Esophagus squamous epithelium (tissue), 5 donors: ENCODE data around the gene GMEB2. TPM values are rescaled to one million over a fixed set of nuclear protein-coding genes. Genes with fewer than 3 reads are reported as not detected.
A peak's percentile ranks its signal among the peaks of the same experiment; 100 is the strongest.
"Not testable (repeated sequence)": the region's sequence is repeated elsewhere in the genome, so short reads cannot be mapped to it uniquely, and the experiment has no call there.

ENCODE experiments used
- DNase-seq: peaks from one replicate; lab custom pipeline; 2025; lab: John Stamatoyannopoulos, UW
- H3K27ac ChIP-seq, 4 donors: fragments of 200-600 bp; sonication (generic); one replicate each; pipeline ENCODE4 v1.5.1; 2016 to 2019; ENCODE audit warnings: mild to moderate bottlenecking in 1 of 4
- H3K27me3 ChIP-seq, 4 donors: fragments of 200-600 bp; sonication (generic); 1 replicate in 3 of 4; 2 replicates in 1 of 4; pipeline versions ENCODE4 v1.5.1 to v1.6.0; 2017 to 2021; ENCODE audit warnings: antibody characterized with exemption in 1 of 4
- H3K36me3 ChIP-seq, 3 donors: fragments of 200-600 bp; sonication (generic); one replicate each; pipeline ENCODE4 v1.5.1; 2016 to 2019
- H3K4me1 ChIP-seq, 3 donors: fragments of 200-600 bp; sonication (generic); one replicate each; pipeline ENCODE4 v1.5.1; 2017 to 2019
- H3K4me3 ChIP-seq, 4 donors: fragments of 200-600 bp; sonication (generic); 1 replicate in 3 of 4; 2 replicates in 1 of 4; pipeline ENCODE4 v1.5.1; 2016 to 2019; ENCODE audit warnings: mild to moderate bottlenecking in 2 of 4, moderate library complexity in 1 of 4
- H3K9me3 ChIP-seq, 3 donors: fragments of 200-600 bp; sonication (generic); one replicate each; pipeline ENCODE4 v1.5.1; 2016 to 2019
- POLR2A ChIP-seq, 4 donors: fragments of 450-650 bp; IDR thresholded peaks; one replicate each; pipeline ENCODE4 v1.6.1; 2017; ENCODE audit warnings: antibody characterized with exemption in 4 of 4, mild to moderate bottlenecking in 4 of 4, moderate library complexity in 3 of 4
- WGBS, 2 donors: methylation state at CpG; one replicate each; pipeline ENCODE4 v1.1.5; 2018; 5-methylcytosine and 5-hydroxymethylcytosine counted together
- intact Hi-C: fragments of 100-400 bp; cut with DNase I; formaldehyde crosslinking; loops from one replicate; pipeline ENCODE4 v1.15.0; 2022
- total RNA-seq, 4 donors: library from RNA; depleted of rRNA; stranded (reverse); fragments of >200 nt; gene quantifications; one replicate each; pipeline ENCODE4 v1.1.0, GENCODE V29; 2016
- TF ChIP-seq, protein P1 (sequence below), 6 experiments: fragments of 450-650 bp in 4 of 6; fragments of 200-600 bp in 2 of 6; sonication (generic) in 2 of 6; IDR thresholded peaks; one replicate each; pipeline ENCODE4 v1.5.1; 2016 to 2019; ENCODE audit warnings: antibody characterized with exemption in 6 of 6, mild to moderate bottlenecking in 4 of 6, moderate library complexity in 4 of 6
- donor health status: DM: yes; HTN: yes; CAD: no.

The GMEB2 gene, protein sequence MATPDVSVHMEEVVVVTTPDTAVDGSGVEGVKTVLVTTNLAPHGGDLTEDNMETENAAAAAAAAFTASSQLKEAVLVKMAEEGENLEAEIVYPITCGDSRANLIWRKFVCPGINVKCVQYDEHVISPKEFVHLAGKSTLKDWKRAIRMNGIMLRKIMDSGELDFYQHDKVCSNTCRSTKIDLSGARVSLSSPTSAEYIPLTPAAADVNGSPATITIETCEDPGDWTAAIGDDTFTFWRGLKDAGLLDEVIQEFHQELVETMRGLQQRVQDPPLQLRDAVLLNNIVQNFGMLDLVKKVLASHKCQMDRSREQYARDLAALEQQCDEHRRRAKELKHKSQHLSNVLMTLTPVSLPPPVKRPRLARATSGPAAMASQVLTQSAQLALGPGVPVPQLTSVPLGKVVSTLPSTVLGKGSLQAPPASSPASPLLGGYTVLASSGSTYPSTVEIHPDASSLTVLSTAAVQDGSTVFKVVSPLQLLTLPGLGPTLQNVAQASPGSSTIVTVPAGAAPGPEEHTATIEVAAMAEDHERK
- total RNA-seq, result 10 to 100 TPM in 3 of 4 donors, 1 to 10 TPM in 1; 7.2 to 12.0 (median 11.0) TPM

DNA sequence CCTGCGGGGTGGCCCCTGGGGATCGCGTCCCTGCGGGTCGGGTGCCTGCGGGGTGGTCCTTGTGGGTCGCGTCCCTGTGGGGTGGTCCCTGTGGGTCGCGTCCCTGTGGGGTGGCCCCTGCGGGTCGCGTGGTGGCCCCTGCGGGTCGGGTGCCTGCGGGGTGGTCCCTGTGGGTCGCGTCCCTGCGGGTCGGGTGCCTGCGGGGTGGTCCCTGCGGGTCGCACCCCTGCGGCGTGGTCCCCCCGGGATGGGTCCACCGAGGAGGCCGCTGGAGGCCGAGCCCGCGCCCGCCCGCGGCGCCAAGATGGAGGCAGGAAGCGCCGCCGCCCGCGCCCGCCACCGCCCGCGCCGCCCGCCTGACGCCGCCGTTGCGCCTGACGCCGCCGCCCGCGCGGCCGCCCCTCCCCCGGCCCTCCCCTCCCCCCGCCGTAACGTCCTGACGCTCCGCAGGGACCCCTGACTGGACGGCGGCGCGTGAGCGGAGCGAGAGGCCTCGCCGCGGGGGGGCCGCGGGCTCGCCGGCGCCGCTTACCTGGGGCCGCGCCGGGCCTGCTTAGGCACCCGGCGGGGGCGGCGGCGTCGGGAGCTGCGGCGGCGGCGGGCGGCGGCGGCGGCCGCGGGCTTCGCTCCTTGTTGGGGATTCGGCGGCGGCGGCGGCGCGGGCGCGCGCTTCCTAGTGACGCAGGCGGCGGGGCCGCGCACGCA is at the start of gene GMEB2:
TSS of gene GMEB2 (minus strand) at position 678 of the 705 bp plus-strand sequence. CDS start 7,704 bp downstream, outside the sequence.
- H3K27ac ChIP-seq, result peak within 1 kb of the TSS; percentile 97 to 100 (median 98)
- H3K36me3 ChIP-seq, result no peaks in the 10 kb centered on the region
- DNase-seq, result no peak
- peak within 1 kb of the TSS; percentile 83 to 98 (median 96) for H3K4me3 ChIP-seq
- TF ChIP-seq, protein P1, sequence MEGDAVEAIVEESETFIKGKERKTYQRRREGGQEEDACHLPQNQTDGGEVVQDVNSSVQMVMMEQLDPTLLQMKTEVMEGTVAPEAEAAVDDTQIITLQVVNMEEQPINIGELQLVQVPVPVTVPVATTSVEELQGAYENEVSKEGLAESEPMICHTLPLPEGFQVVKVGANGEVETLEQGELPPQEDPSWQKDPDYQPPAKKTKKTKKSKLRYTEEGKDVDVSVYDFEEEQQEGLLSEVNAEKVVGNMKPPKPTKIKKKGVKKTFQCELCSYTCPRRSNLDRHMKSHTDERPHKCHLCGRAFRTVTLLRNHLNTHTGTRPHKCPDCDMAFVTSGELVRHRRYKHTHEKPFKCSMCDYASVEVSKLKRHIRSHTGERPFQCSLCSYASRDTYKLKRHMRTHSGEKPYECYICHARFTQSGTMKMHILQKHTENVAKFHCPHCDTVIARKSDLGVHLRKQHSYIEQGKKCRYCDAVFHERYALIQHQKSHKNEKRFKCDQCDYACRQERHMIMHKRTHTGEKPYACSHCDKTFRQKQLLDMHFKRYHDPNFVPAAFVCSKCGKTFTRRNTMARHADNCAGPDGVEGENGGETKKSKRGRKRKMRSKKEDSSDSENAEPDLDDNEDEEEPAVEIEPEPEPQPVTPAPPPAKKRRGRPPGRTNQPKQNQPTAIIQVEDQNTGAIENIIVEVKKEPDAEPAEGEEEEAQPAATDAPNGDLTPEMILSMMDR (IDR thresholded peaks at IDR 0.05), result no peak
- peak in 2 of 4 donors; percentile 66 to 76 for TF ChIP-seq POLR2A (IDR thresholded peaks at IDR 0.05)
- no CpG with 5 or more reads among the region's 114 CpGs for WGBS, 2 donors
- H3K4me1 ChIP-seq, result peaks cover 12 to 39% (median 17%) of the 10 kb centered on the region in 3 donors
- H3K9me3 ChIP-seq, result no peaks in the 10 kb centered on the region
- no peaks in the 10 kb centered on the region for H3K27me3 ChIP-seq
- intact Hi-C loops, result no loop called here

GRCh38 chr20:63675681-63676368 is 48.9 kb upstream of the GMEB2 start:
- Histone ChIP-seq H3K4me1 (no peaks in the 10 kb centered on the region), H3K9me3 (no peaks in the 10 kb centered on the region), H3K27me3 (no peaks in the 10 kb centered on the region), H3K36me3 (peaks cover 0 to 91% (median 8%) of the 10 kb centered on the region in 3 donors), H3K27ac (no peak overlapping the region), H3K4me3 (no peak overlapping the region)
- WGBS, 2 donors, result 95 to 97% methylated on average over 16 to 20 of the region's 20 CpGs
- intact Hi-C loops, result no loop called here
- no peak for DNase-seq
- TF ChIP-seq, protein P1 (IDR thresholded peaks at IDR 0.05), result no peak
- TF ChIP-seq POLR2A (IDR thresholded peaks at IDR 0.05), result no peak

DNA sequence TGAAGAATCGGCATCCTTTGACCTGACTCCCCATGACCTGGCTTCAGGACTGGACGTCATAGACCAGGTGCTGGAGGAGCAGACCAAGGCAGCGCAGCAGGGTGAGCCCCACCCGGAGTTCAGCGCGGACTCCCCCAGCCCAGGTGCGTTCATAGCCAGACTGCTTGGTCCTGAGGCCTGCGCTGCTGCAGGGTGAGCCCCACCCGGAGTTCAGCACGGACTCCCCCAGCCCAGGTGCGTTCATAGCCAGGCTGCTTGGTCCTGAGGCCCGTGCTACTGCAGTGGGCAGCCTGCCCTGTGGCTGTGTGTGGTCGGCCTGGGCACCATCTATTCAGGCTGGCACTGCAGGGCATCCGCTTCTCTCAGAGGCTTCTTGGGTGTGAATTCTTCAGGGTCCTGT is 47.0 kb upstream of the GMEB2 start:
- no peaks in the 10 kb centered on the region for H3K4me1 ChIP-seq
- DNase-seq, result no peak
- intact Hi-C loops, result no loop called here
- H3K27ac ChIP-seq, result no peak overlapping the region
- H3K36me3 ChIP-seq, result peaks cover 2 to 77% (median 8%) of the 10 kb centered on the region in 3 donors
- WGBS, 2 donors, result 100% methylated on average over 1 of the region's 14 CpGs; no CpG with 5 or more reads in 1 of the 2 donors
- no peaks in the 10 kb centered on the region for H3K27me3 ChIP-seq
- no peaks in the 10 kb centered on the region for H3K9me3 ChIP-seq
- H3K4me3 ChIP-seq, result no peak overlapping the region
- TF ChIP-seq, protein P1 (IDR thresholded peaks at IDR 0.05), result no peak
- no peak for TF ChIP-seq POLR2A (IDR thresholded peaks at IDR 0.05)

- Histone ChIP-seq H3K36me3 (peaks cover 12 to 77% (median 12%) of the 10 kb centered on the region in 3 donors), H3K9me3 (no peaks in the 10 kb centered on the region), H3K4me3 (no peak overlapping the region), H3K4me1 (no peaks in the 10 kb centered on the region), H3K27ac (no peak overlapping the region), H3K27me3 (no peaks in the 10 kb centered on the region)
- intact Hi-C loops, result no loop called here
- no CpG with 5 or more reads among the region's 10 CpGs for WGBS, 2 donors
- DNase-seq, result no peak
- TF ChIP-seq POLR2A (IDR thresholded peaks at IDR 0.05), result no peak
- TF ChIP-seq, protein P1 (IDR thresholded peaks at IDR 0.05), result no peak
Observed at GRCh38 chr20:63672666-63673065, 45.8 kb upstream of the GMEB2 start.

DNA sequence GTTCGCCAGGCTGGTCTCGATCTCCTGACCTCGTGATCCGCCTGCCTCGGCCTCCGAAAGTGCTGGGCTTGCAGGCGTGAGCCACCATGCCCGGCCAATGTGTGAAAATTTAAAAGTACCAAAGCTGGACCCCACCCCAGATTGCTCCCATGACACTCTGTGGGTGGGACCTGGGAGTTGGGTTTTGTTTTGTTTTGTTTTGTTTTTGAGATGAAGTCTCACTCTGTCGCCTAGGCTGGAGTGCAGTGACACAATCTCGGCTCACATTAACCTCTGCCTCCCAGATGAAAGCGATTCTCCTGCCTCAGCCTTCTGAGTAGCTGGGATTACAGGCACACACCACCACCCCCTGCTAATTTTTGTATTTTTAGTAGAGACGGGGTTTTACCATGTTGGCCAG is 44.8 kb upstream of the GMEB2 start:
- H3K4me1 ChIP-seq, H3K4me3 ChIP-seq, H3K27me3 ChIP-seq, intact Hi-C loops, H3K9me3 ChIP-seq, DNase-seq, H3K27ac ChIP-seq: not testable (repeated sequence)
- H3K36me3 ChIP-seq, result peaks cover 12 to 77% (median 18%) of the 10 kb centered on the region in 3 donors
- 94 to 100% methylated on average over 1 to 8 of the region's 12 CpGs for whole genome bisulfite sequencing, 2 donors
